HepG2 (cell line): ENCODE data around the gene KLHL11. TPM values are rescaled to one million over a fixed set of nuclear protein-coding genes. Genes with fewer than 3 reads are reported as not detected.

Experiments
- E2F2 ChIP-seq: sonication (generic); formaldehyde crosslinking; IDR thresholded peaks from 2 replicates; pipeline ENCODE4 v1.4.0; 2020; ENCODE audit warnings: missing genetic modification reagents, borderline replicate concordance
- MAX ChIP-seq: IDR thresholded peaks from 2 replicates; pipeline ENCODE4 v1.6.1; 2012; ENCODE audit warnings: inconsistent platforms
- MIER3 ChIP-seq: IDR thresholded peaks from 2 replicates; pipeline ENCODE4 v1.6.1; 2016; ENCODE audit warnings: missing compliant biosample characterization, borderline replicate concordance
- POLR2AphosphoS5 ChIP-seq: IDR thresholded peaks from 2 replicates; pipeline ENCODE4 v1.6.1; 2012; ENCODE audit warnings: low read depth, low read length
- PREB ChIP-seq: sonication (generic); formaldehyde crosslinking; IDR thresholded peaks from 2 replicates; pipeline ENCODE4 v1.4.0; 2020; ENCODE audit warnings: missing genetic modification reagents
- SALL1 ChIP-seq: sonication (generic); formaldehyde crosslinking; IDR thresholded peaks from 2 replicates; pipeline ENCODE4 v1.8.0; 2022; ENCODE audit warnings: mild to moderate bottlenecking, missing genetic modification reagents
- SOX5 ChIP-seq: IDR thresholded peaks from 2 replicates; pipeline ENCODE4 v1.6.1; 2016; ENCODE audit warnings: borderline replicate concordance
- TFDP2 ChIP-seq: sonication (generic); formaldehyde crosslinking; IDR thresholded peaks from 2 replicates; pipeline ENCODE4 v1.4.0; 2020; ENCODE audit warnings: missing genetic modification reagents
- THAP9 ChIP-seq: sonication (generic); formaldehyde crosslinking; IDR thresholded peaks from 2 replicates; pipeline ENCODE4; 2020; ENCODE audit warnings: missing genetic modification reagents, mild to moderate bottlenecking, borderline replicate concordance
- TOE1 ChIP-seq: sonication (generic); formaldehyde crosslinking; IDR thresholded peaks from 2 replicates; pipeline ENCODE4 v1.4.0; 2020; ENCODE audit warnings: mild to moderate bottlenecking, missing genetic modification reagents
- ZBTB43 ChIP-seq: sonication (generic); formaldehyde crosslinking; conservative IDR thresholded peaks from 2 replicates; pipeline ENCODE4 v1.4.0; 2020; ENCODE audit warnings: missing genetic modification reagents
- ZFP37 ChIP-seq: sonication (generic); formaldehyde crosslinking; IDR thresholded peaks from 2 replicates; pipeline ENCODE4 v1.4.0; 2020; ENCODE audit warnings: missing genetic modification reagents, borderline replicate concordance
- ZKSCAN5 ChIP-seq: sonication (generic); formaldehyde crosslinking; IDR thresholded peaks from 2 replicates; pipeline ENCODE4 v1.5.1; 2020; ENCODE audit warnings: mild to moderate bottlenecking, missing genetic modification reagents
- ZKSCAN8 ChIP-seq: IDR thresholded peaks from 2 replicates; pipeline ENCODE4 v1.6.1; 2016; ENCODE audit warnings: borderline replicate concordance, missing genetic modification reagents, missing compliant biosample characterization
- ZNF292 ChIP-seq: sonication (generic); formaldehyde crosslinking; IDR thresholded peaks from 2 replicates; pipeline ENCODE4 v1.8.1; 2022; ENCODE audit warnings: mild to moderate bottlenecking, low read depth, missing genetic modification reagents, borderline replicate concordance
- ZNF556 ChIP-seq: sonication (generic); formaldehyde crosslinking; IDR thresholded peaks from 2 replicates; pipeline ENCODE4 v1.4.0; 2020; ENCODE audit warnings: mild to moderate bottlenecking, missing genetic modification reagents, borderline replicate concordance
- ZNF761 ChIP-seq: sonication (generic); formaldehyde crosslinking; conservative IDR thresholded peaks from 2 replicates; pipeline ENCODE4 v1.4.0; 2020; ENCODE audit warnings: mild to moderate bottlenecking, missing genetic modification reagents
- ZNF839 ChIP-seq: sonication (generic); formaldehyde crosslinking; IDR thresholded peaks from 2 replicates; pipeline ENCODE4 v1.4.0; 2020; ENCODE audit warnings: missing genetic modification reagents, mild to moderate bottlenecking, borderline replicate concordance
- ZSCAN12 ChIP-seq: sonication (generic); formaldehyde crosslinking; IDR thresholded peaks from 2 replicates; pipeline ENCODE4 v1.9.0; 2021; ENCODE audit warnings: mild to moderate bottlenecking, missing genetic modification reagents
- polyA plus RNA-seq, 8 experiments: library from polyadenylated mRNA; depleted of rRNA in 3 of 8; stranded (reverse) in 7 of 8; unstranded in 1 of 8; fragments of >200 nt; fragmentation: Illumina TruSeq in 4 of 8; extraction: Trizol in 4 of 8; gene quantifications; 2 replicates each; pipeline versions ENCODE4 v1.2.1 to v1.2.3, GENCODE V29; 2011 to 2016; ENCODE audit warnings: low read depth in 4 of 8, missing spikeins in 1 of 8, mixed read lengths in 1 of 8; ENCODE audit not compliant: insufficient read depth in 1 of 8
- total RNA-seq, 5 experiments: library from RNA; depleted of rRNA; stranded (reverse); fragments of >200 nt; fragmentation: Illumina TruSeq; extraction: Trizol; gene quantifications; 2 replicates each; pipeline ENCODE4 v1.2.3, GENCODE V29; 2016; ENCODE audit warnings: low read depth in 1 of 5

KLHL11 gene
- total and polyA plus RNA-seq, 2 of the 13 experiments (the other 11 are each of a cell fraction or from before 2014, with no cell fraction given): 7.7 to 27.5 TPM

- peak; percentile 34; the same call in 1 of the 2 replicates for TF ChIP-seq SALL1 (CRISPR knock-in tag)
- peak; percentile 73; the same call in 1 of the 2 replicates for TF ChIP-seq ZKSCAN5 (CRISPR knock-in tag)
- TF ChIP-seq THAP9 (CRISPR knock-in tag): no peak
- no peak for TF ChIP-seq ZNF292 (CRISPR knock-in tag)
- TF ChIP-seq SOX5: 0 out of 2 replicates have a peak, but pooled peaks have one; percentile 31
- TF ChIP-seq ZBTB43 (CRISPR knock-in tag): 0 out of 2 replicates have a peak, but pooled peaks have one; percentile 8
- TF ChIP-seq E2F2 (CRISPR knock-in tag): peak; percentile 2; the same call in 1 of the 2 replicates
- 0 out of 2 replicates have a peak, but pooled peaks have one; percentile 7 for TF ChIP-seq TFDP2 (CRISPR knock-in tag)
- no peak for TF ChIP-seq MIER3 (CRISPR knock-in tag)
- TF ChIP-seq ZNF839: no peak
- TF ChIP-seq ZNF556: peak; percentile 75; the same call in 1 of the 2 replicates
- peak; percentile 40; the same call in 1 of the 2 replicates for TF ChIP-seq ZKSCAN8 (CRISPR knock-in tag)
- TF ChIP-seq PREB (CRISPR knock-in tag): no peak
- peak; percentile 48; the same call in 1 of the 2 replicates for TF ChIP-seq TOE1
- TF ChIP-seq POLR2AphosphoS5: peak; percentile 81
- peak; percentile 25 for TF ChIP-seq MAX
- 0 out of 2 replicates have a peak, but pooled peaks have one; percentile 27 for TF ChIP-seq ZSCAN12 (CRISPR knock-in tag)
- TF ChIP-seq ZNF761 (CRISPR knock-in tag): 0 out of 2 replicates have a peak, but pooled peaks have one; percentile 26
- TF ChIP-seq ZFP37 (CRISPR knock-in tag): peak; percentile 48; the same call in 1 of the 2 replicates
These were observed 322 bp upstream of the KLHL11 start (continued) for GRCh38 chr17:41865596-41865893.
